HEK293T (cell line): Measurements from ENCODE around the gene CNNM4.

Source experiments
- ARNT ChIP-seq: fragments of 450-650 bp; IDR thresholded peaks from 2 replicates; pipeline ENCODE4 v1.6.1; 2017; ENCODE audit warnings: mild to moderate bottlenecking
- FOXA1 ChIP-seq: fragments of 450-650 bp; IDR thresholded peaks from 2 replicates; pipeline ENCODE4 v1.6.1; 2016; ENCODE audit warnings: mild to moderate bottlenecking
- SP1 ChIP-seq: fragments of 450-650 bp; IDR thresholded peaks from 2 replicates; pipeline ENCODE4 v1.6.1; 2017
- TARDBP ChIP-seq: fragments of 450-650 bp; IDR thresholded peaks from 2 replicates; pipeline ENCODE4 v1.6.1; 2016

- TF ChIP-seq FOXA1 (no peak), TARDBP (no peak), ARNT (no peak), SP1 (no peak)
Observed at GRCh38 chr2:96808176-96808837, 47.6 kb downstream of the CNNM4 start.
